Fibroblast of mammary gland (primary cell): ENCODE measurements around the gene KRTAP19-6.

Experiments
- DNase-seq: peaks from one replicate; pipeline ENCODE4 v3.0.0-alpha.2; 2010; ENCODE audit warnings: low read depth
- H3K4me3 ChIP-seq: 2 replicates; pipeline ENCODE4 v1.5.1; 2011; ENCODE audit warnings: low read depth, mild to moderate bottlenecking, low read length, moderate library complexity; ENCODE audit not compliant: control insufficient read depth
- TF ChIP-seq, protein P1 (sequence below): conservative IDR thresholded peaks from 2 replicates; pipeline ENCODE4 v1.5.1; 2011; ENCODE audit warnings: low read depth, low read length, inconsistent platforms; ENCODE audit not compliant: control insufficient read depth, insufficient read depth

The KRTAP19-6 gene

DNA sequence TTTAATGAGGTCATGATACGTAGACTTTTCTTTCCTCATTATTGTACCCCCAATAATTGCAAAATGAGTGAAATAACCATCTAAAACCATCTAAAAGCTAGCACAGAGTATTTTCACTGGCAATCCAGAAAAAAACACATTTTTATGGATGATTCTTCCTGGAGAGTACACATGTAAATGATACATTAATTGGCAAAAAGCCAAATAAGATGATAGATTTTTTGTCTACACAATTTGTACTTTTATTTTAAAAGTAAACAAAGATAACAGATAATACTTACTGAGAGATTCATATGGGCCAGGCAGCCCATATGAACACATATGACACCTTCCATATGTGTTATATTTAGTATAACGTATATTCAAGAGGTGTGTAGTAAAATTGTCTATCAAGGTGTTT is 22.0 kb upstream of the KRTAP19-6 start:
- no peak for DNase-seq
- no peak overlapping the region for H3K4me3 ChIP-seq
- TF ChIP-seq, protein P1, sequence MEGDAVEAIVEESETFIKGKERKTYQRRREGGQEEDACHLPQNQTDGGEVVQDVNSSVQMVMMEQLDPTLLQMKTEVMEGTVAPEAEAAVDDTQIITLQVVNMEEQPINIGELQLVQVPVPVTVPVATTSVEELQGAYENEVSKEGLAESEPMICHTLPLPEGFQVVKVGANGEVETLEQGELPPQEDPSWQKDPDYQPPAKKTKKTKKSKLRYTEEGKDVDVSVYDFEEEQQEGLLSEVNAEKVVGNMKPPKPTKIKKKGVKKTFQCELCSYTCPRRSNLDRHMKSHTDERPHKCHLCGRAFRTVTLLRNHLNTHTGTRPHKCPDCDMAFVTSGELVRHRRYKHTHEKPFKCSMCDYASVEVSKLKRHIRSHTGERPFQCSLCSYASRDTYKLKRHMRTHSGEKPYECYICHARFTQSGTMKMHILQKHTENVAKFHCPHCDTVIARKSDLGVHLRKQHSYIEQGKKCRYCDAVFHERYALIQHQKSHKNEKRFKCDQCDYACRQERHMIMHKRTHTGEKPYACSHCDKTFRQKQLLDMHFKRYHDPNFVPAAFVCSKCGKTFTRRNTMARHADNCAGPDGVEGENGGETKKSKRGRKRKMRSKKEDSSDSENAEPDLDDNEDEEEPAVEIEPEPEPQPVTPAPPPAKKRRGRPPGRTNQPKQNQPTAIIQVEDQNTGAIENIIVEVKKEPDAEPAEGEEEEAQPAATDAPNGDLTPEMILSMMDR, result no peak

DNA sequence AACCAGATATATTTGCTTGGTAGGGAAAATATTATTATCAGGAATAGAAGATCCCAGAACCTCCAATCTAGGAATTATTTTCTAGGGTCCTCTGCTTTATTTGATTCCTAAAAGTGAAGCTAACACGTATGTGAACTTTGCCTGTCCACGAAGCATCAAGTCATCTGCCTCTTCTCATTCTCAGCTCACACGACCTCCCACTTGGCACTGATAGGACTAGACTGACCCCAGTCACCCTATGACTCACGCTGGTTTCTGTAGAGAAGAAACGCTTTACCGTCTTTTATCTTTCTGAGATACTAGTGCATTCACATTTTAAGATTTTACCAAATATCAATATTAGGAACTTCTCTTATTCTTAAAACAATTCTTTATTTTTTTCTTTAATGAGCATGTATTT is 21.4 kb upstream of the KRTAP19-6 start:
- TF ChIP-seq, protein P1, result no peak
- DNase-seq, result no peak
- H3K4me3 ChIP-seq, result no peak overlapping the region

DNA sequence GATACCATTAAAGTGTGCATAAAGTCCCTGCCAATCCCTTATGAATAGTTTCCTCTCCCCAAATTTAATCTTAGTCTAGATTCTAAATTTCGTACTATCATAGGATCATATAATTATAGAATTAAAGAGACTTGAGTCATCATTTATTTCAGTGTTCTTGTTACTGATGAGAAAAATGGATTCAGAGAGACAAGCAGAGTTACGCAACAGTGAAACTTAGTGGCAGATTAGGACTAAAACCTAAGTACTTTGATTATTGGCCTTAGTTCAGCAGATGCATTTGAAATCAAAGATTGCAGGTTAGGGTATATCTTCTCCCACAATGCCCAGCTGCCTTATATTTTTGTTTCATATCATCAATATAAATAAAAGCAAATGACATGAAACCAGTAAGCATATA is 20.3 kb upstream of the KRTAP19-6 start:
- TF ChIP-seq, protein P1, result no peak
- no peak overlapping the region for H3K4me3 ChIP-seq
- no peak for DNase-seq

DNA sequence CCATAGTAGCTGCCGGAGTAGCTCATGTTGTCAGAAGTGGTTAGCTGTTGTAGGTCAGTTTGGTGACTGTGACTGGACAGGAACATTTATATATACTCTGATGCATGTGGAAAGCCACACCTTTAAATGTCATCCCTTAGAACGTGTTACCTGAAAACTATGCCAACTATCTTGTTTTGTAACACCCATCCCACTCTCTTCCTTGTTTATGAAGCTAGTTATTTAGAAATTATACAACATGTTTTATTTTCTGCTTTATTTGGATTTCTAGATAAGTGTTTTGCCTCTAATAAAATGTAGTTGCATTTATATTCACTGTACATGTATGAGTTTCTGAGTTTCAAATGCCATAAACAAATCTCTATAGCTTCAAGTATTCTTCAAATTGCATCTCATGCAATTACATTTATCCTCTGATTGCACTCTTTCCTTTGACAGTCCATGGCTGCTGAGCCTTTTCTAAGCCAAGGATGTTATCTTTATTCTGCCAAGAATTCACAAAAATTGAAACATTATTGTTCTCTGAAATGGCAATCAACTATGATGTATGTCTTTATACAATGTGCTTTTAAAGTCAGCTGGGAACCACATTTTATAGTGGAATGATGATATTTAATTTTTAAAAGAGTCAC is 19.7 kb upstream of the KRTAP19-6 start, which contains the start of gene KRTAP19-7:
KRTAP19-7 (minus strand) TSS at position 51 of the 632 bp plus-strand sequence; CDS start at position 26, 25 bp downstream.
- H3K4me3 ChIP-seq, result no peak within 1 kb of the TSS
- no peak for DNase-seq
- TF ChIP-seq, protein P1, result no peak

DNA sequence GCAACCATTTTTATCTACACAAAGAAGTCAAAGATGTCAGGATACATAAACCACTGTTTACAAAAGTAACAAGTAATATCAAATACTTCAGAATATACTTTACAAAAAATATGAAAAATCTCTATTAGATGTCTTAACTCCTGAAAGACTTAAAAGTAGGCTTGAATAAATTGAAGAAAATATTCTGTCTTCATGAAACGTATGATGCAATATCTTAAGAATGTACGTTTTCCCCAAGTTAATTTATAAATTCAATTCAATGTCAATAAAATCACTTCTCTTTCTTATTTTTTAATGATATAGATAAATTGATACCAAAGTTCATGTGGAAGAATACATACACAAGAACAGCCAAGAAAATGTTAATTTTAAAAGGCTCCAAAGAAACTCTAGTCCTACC is 13.4 kb upstream of the KRTAP19-6 start:
- TF ChIP-seq, protein P1, result no peak
- no peak for DNase-seq

DNA sequence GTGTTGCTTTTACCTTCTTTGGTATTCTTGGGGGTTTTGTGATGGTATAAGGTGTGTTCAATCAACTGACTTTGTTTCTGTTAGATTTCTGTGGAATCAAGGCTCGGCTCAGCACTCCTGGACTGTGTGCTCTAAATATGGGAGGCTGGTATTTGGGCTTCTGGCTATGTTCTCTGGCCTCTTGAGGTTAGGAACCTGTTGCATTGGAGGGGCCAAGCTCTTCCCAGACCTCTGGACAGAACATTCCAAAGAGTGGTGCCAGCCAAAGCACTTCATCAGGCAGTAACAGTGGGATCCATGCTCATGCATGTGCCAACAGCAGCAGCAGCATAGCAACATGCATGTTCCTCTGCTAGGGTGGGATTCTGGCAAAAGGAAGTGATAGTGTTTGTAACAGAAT is 11.1 kb upstream of the KRTAP19-6 start:
- H3K4me3 ChIP-seq, result no peak overlapping the region
- DNase-seq, result no peak
- TF ChIP-seq, protein P1, result no peak

More for the DNA sequence above, 13.4 kb upstream of the KRTAP19-6 start:
- H3K4me3 ChIP-seq, result no peak overlapping the region
